GM19463 (cell line): ENCODE results near the gene SGK1.
"Not testable (repeated sequence)": the region's sequence is repeated elsewhere in the genome, so short reads cannot be mapped to it uniquely, and the experiment has no call there.

ENCODE experiments used
- ATAC-seq: cut with Tn5 transposase; IDR thresholded peaks from one replicate; pipeline ENCODE4 v1.9.1; 2021; ENCODE audit warnings: mild to moderate bottlenecking, moderate library complexity; ENCODE audit not compliant: unreplicated experiment

Gene SGK1

GRCh38 chr6:134307870-134308269, 10.0 kb downstream of the SGK1 start:
- no peak for ATAC-seq

GRCh38 chr6:134307075-134307474, 10.8 kb downstream of the SGK1 start:
- no peak for ATAC-seq

- ATAC-seq = not testable (repeated sequence)
These were observed 13.5 kb downstream of the SGK1 start for GRCh38 chr6:134304381-134304780.

- ATAC-seq = no peak
These were observed 14.0 kb downstream of the SGK1 start for GRCh38 chr6:134303891-134304290.

- ATAC-seq = no peak
These were observed 18.7 kb downstream of the SGK1 start for GRCh38 chr6:134299236-134299635.

GRCh38 chr6:134296762-134297161, 21.1 kb downstream of the SGK1 start:
- ATAC-seq = no peak

GRCh38 chr6:134295953-134296553, 21.9 kb downstream of the SGK1 start:
- peak; percentile 70 for ATAC-seq

GRCh38 chr6:134293659-134294161, 24.2 kb downstream of the SGK1 start:
- no peak for ATAC-seq

- ATAC-seq = no peak
These were observed 26.8 kb downstream of the SGK1 start for GRCh38 chr6:134291156-134291555.

GRCh38 chr6:134289204-134289575, 28.7 kb downstream of the SGK1 start:
- no peak for ATAC-seq

GRCh38 chr6:134288538-134289203, 29.2 kb downstream of the SGK1 start:
- peak; percentile 72 for ATAC-seq

- peak; percentile 43 for ATAC-seq
These were observed 29.9 kb downstream of the SGK1 start for GRCh38 chr6:134287859-134288537.

- ATAC-seq = no peak
These were observed 35.1 kb downstream of the SGK1 start for GRCh38 chr6:134282816-134283215.

GRCh38 chr6:134281388-134281787, 36.5 kb downstream of the SGK1 start:
- no peak for ATAC-seq

GRCh38 chr6:134278000-134278399, 39.9 kb downstream of the SGK1 start:
- no peak for ATAC-seq

- not testable (repeated sequence) for ATAC-seq
These were observed 41.0 kb downstream of the SGK1 start for GRCh38 chr6:134276891-134277377.

GRCh38 chr6:134272374-134272773, 45.5 kb downstream of the SGK1 start:
- no peak for ATAC-seq

GRCh38 chr6:134267917-134268361, 50.0 kb downstream of the SGK1 start:
- no peak for ATAC-seq

GRCh38 chr6:134266776-134267175, 51.1 kb downstream of the SGK1 start:
- no peak for ATAC-seq

GRCh38 chr6:134261766-134262165, 56.1 kb downstream of the SGK1 start:
- no peak for ATAC-seq

GRCh38 chr6:134258849-134259306, 59.0 kb downstream of the SGK1 start:
- ATAC-seq = no peak

- no peak for ATAC-seq
These were observed 60.4 kb downstream of the SGK1 start for GRCh38 chr6:134257516-134257915.
